Trophoblast cell (in vitro differentiated cells and primary cell): ENCODE measurements around the gene KIFC3.
A peak's percentile ranks its signal among the peaks of the same experiment; 100 is the strongest.

Experiments used
- DNase-seq, 2 donors: peaks; one replicate each; pipeline ENCODE4 v3.0.0-alpha.2; 2016
- H2AFZ ChIP-seq: 2 replicates; pipeline ENCODE4 v1.6.1; 2013; ENCODE audit warnings: low read length, moderate library complexity, mild to moderate bottlenecking; ENCODE audit not compliant: insufficient read depth, poor library complexity
- H2AK5ac ChIP-seq: 2 replicates; pipeline ENCODE4 v1.6.1; 2013; ENCODE audit warnings: mild to moderate bottlenecking, low read length
- H2BK120ac ChIP-seq: 2 replicates; pipeline ENCODE4 v1.6.1; 2013; ENCODE audit warnings: low read length, mild to moderate bottlenecking, moderate library complexity; ENCODE audit not compliant: insufficient read depth, poor library complexity
- H2BK12ac ChIP-seq: 2 replicates; pipeline ENCODE4 v1.6.1; 2013; ENCODE audit warnings: mild to moderate bottlenecking, low read length, moderate library complexity
- H2BK5ac ChIP-seq: 2 replicates; pipeline ENCODE4 v1.6.1; 2013; ENCODE audit warnings: low read length, low read depth, moderate library complexity, mild to moderate bottlenecking; ENCODE audit not compliant: poor library complexity
- H3K14ac ChIP-seq: 2 replicates; pipeline ENCODE4 v1.6.1; 2013; ENCODE audit warnings: mild to moderate bottlenecking, low read length
- H3K18ac ChIP-seq: 2 replicates; pipeline ENCODE4 v1.6.1; 2013; ENCODE audit warnings: mild to moderate bottlenecking, low read length
- H3K23ac ChIP-seq: 2 replicates; pipeline ENCODE4 v1.6.1; 2013; ENCODE audit warnings: low read length
- H3K27ac ChIP-seq: 2 replicates; pipeline ENCODE4 v1.5.1; 2013; ENCODE audit warnings: low read depth, mild to moderate bottlenecking, inconsistent platforms, low read length, moderate library complexity
- H3K27me3 ChIP-seq: 2 replicates; pipeline ENCODE4 v1.6.1; 2013; ENCODE audit warnings: inconsistent platforms, mild to moderate bottlenecking, low read length, moderate library complexity; ENCODE audit not compliant: insufficient read depth
- H3K36me3 ChIP-seq, 2 experiments: 1 replicate in 1 of 2; 2 replicates in 1 of 2; pipeline ENCODE4 v1.6.1; 2013; ENCODE audit warnings: low read length in 2 of 2, mild to moderate bottlenecking in 2 of 2, moderate library complexity in 1 of 2; ENCODE audit not compliant: insufficient read depth in 2 of 2, control insufficient read depth in 1 of 2
- H3K4ac ChIP-seq: 2 replicates; pipeline ENCODE4 v1.6.1; 2013; ENCODE audit warnings: low read depth, mild to moderate bottlenecking, low read length, moderate library complexity
- H3K4me1 ChIP-seq, 2 experiments: 1 replicate in 1 of 2; 2 replicates in 1 of 2; pipeline ENCODE4 v1.6.1; 2013; ENCODE audit warnings: low read length in 2 of 2, mild to moderate bottlenecking in 2 of 2, moderate library complexity in 1 of 2; ENCODE audit not compliant: insufficient read depth in 2 of 2, control insufficient read depth in 1 of 2
- H3K4me2 ChIP-seq: 2 replicates; pipeline ENCODE4 v1.6.1; 2013; ENCODE audit warnings: inconsistent platforms, mild to moderate bottlenecking, low read length, moderate library complexity
- H3K4me3 ChIP-seq: 2 replicates; pipeline ENCODE4 v1.5.1; 2013; ENCODE audit warnings: mild to moderate bottlenecking, low read depth, low read length, inconsistent platforms
- H3K79me1 ChIP-seq: one replicate; pipeline ENCODE4 v1.6.1; 2013; ENCODE audit warnings: low read length
- H3K79me2 ChIP-seq: 2 replicates; pipeline ENCODE4 v1.6.1; 2013; ENCODE audit warnings: low read length, mild to moderate bottlenecking; ENCODE audit not compliant: control insufficient read depth, insufficient read depth, poor library complexity
- H3K9ac ChIP-seq: 2 replicates; pipeline ENCODE4 v1.6.1; 2013; ENCODE audit warnings: mild to moderate bottlenecking, low read length
- H3K9me3 ChIP-seq: 2 replicates; pipeline ENCODE4 v1.6.1; 2013; ENCODE audit warnings: low read depth, mild to moderate bottlenecking, control low read depth, inconsistent platforms, low read length; ENCODE audit not compliant: insufficient read depth
- H4K12ac ChIP-seq: 2 replicates; pipeline ENCODE4 v1.6.1; 2013; ENCODE audit warnings: low read depth, mild to moderate bottlenecking, low read length, moderate library complexity
- H4K8ac ChIP-seq: 2 replicates; pipeline ENCODE4 v1.6.1; 2013; ENCODE audit warnings: low read depth, mild to moderate bottlenecking, low read length, moderate library complexity
- H4K91ac ChIP-seq: one replicate; pipeline ENCODE4 v1.6.1; 2013; ENCODE audit warnings: low read depth, mild to moderate bottlenecking, low read length, moderate library complexity
- WGBS: extraction: QIAGEN DNeasy Blood & Tissue Kit; methylation state at CpG from one replicate; pipeline ENCODE4 v1.1.7; 2013; ENCODE audit warnings: missing lambda C conversion rate; ENCODE audit not compliant: insufficient read length, insufficient coverage; ENCODE audit errors: extremely low coverage; 5-methylcytosine and 5-hydroxymethylcytosine counted together

The KIFC3 gene

GRCh38 chr16:57725554-57725953, 76.7 kb downstream of the KIFC3 start:
- Histone ChIP-seq H3K4ac (no peak overlapping the region), H3K4me3 (no peak overlapping the region), H3K27me3 (no peaks in the 10 kb centered on the region), H2AK5ac (no peak overlapping the region), H4K8ac (no peak overlapping the region), H3K79me1 (no peaks in the 10 kb centered on the region), H2BK12ac (no peak overlapping the region), H3K36me3 (no peaks in the 10 kb centered on the region), H2AFZ (no peak overlapping the region), H3K9ac (no peak overlapping the region), H3K14ac (no peak overlapping the region), H2BK5ac (no peak overlapping the region), H3K9me3 (peaks cover 2% of the 10 kb centered on the region), H3K18ac (no peak overlapping the region), H2BK120ac (no peak overlapping the region), H3K79me2 (no peaks in the 10 kb centered on the region), H3K27ac (no peak overlapping the region), H4K91ac (no peak overlapping the region), H3K23ac (no peak overlapping the region), H3K4me2 (no peak overlapping the region), H4K12ac (no peak overlapping the region), H3K4me1 (no peaks in the 10 kb centered on the region)
- WGBS = no CpG with 5 or more reads among the region's 5 CpGs
- no peak for DNase-seq

GRCh38 chr16:57725151-57725550, 77.1 kb downstream of the KIFC3 start:
- Histone ChIP-seq H3K4ac (no peak overlapping the region), H3K4me3 (no peak overlapping the region), H4K8ac (no peak overlapping the region), H3K36me3 (no peaks in the 10 kb centered on the region), H2BK5ac (no peak overlapping the region), H2AK5ac (no peak overlapping the region), H3K18ac (no peak overlapping the region), H3K9ac (no peak overlapping the region), H3K4me2 (no peak overlapping the region), H4K12ac (no peak overlapping the region), H3K14ac (no peak overlapping the region), H3K9me3 (peaks cover under 1% of the 10 kb centered on the region), H3K27me3 (no peaks in the 10 kb centered on the region), H2BK120ac (no peak overlapping the region), H4K91ac (no peak overlapping the region), H3K4me1 (no peaks in the 10 kb centered on the region), H3K23ac (no peak overlapping the region), H3K27ac (no peak overlapping the region), H3K79me2 (no peaks in the 10 kb centered on the region), H3K79me1 (no peaks in the 10 kb centered on the region), H2BK12ac (no peak overlapping the region), H2AFZ (no peak overlapping the region)
- DNase-seq = no peak
- WGBS = no CpG with 5 or more reads among the region's 5 CpGs

GRCh38 chr16:57724531-57724930, 77.8 kb downstream of the KIFC3 start:
- Histone ChIP-seq H3K4me3 (no peak overlapping the region), H2AFZ (no peak overlapping the region), H3K27ac (no peak overlapping the region), H4K8ac (no peak overlapping the region), H3K14ac (no peak overlapping the region), H3K23ac (no peak overlapping the region), H2AK5ac (no peak overlapping the region), H3K4me1 (no peaks in the 10 kb centered on the region), H3K9me3 (no peaks in the 10 kb centered on the region), H3K36me3 (no peaks in the 10 kb centered on the region), H3K27me3 (no peaks in the 10 kb centered on the region), H3K9ac (no peak overlapping the region), H3K4me2 (no peak overlapping the region), H4K91ac (no peak overlapping the region), H3K18ac (no peak overlapping the region), H2BK12ac (no peak overlapping the region), H3K79me1 (no peaks in the 10 kb centered on the region), H2BK120ac (no peak overlapping the region), H3K79me2 (no peaks in the 10 kb centered on the region), H4K12ac (no peak overlapping the region), H2BK5ac (no peak overlapping the region), H3K4ac (no peak overlapping the region)
- WGBS = no CpG with 5 or more reads among the region's 15 CpGs
- no peak for DNase-seq

GRCh38 chr16:57723170-57723569, 79.1 kb downstream of the KIFC3 start:
- Histone ChIP-seq H2AFZ (no peak overlapping the region), H3K4ac (no peak overlapping the region), H3K9ac (no peak overlapping the region), H3K23ac (no peak overlapping the region), H4K8ac (no peak overlapping the region), H3K27ac (no peak overlapping the region), H2BK120ac (no peak overlapping the region), H3K9me3 (no peaks in the 10 kb centered on the region), H3K4me3 (no peak overlapping the region), H3K36me3 (no peaks in the 10 kb centered on the region), H2AK5ac (no peak overlapping the region), H3K79me2 (no peaks in the 10 kb centered on the region), H3K4me1 (no peaks in the 10 kb centered on the region), H3K4me2 (no peak overlapping the region), H3K14ac (no peak overlapping the region), H3K27me3 (no peaks in the 10 kb centered on the region), H4K12ac (no peak overlapping the region), H4K91ac (no peak overlapping the region), H2BK12ac (no peak overlapping the region), H2BK5ac (no peak overlapping the region), H3K79me1 (no peaks in the 10 kb centered on the region), H3K18ac (no peak overlapping the region)
- peak in 1 of 2 donors; percentile 24 for DNase-seq
- no CpG with 5 or more reads among the region's 7 CpGs for WGBS
